Caco-2 (cell line): ENCODE measurements around the gene PSMD13. TPM values are rescaled to one million over a fixed set of nuclear protein-coding genes. Genes with fewer than 3 reads are reported as not detected.

Experiments
- BruUV-seq: library from RNA; stranded (reverse); fragments of 400-500 nt; replicated peaks from 2 replicates; lab custom pipeline; 2021; lab: Mats Ljungman, UMichigan
- CTCF ChIA-PET: fragments of 300-600 bp; sonication (Branson Sonifier 250); formaldehyde crosslinking; loops from one replicate; lab custom pipeline; 2022; ENCODE audit warnings: antibody characterized with exemption; lab: Charles Lee
- POLR2A ChIA-PET: fragments of 300-600 bp; sonication (Branson Sonifier 250); formaldehyde crosslinking; loops from one replicate; lab custom pipeline; 2022; ENCODE audit warnings: antibody characterized with exemption; lab: Charles Lee
- DNase-seq, 2 experiments: peaks; one replicate each; pipeline versions ENCODE4 v3.0.0 to v3.0.0-alpha.2; 2020 to 2022
- H3K27me3 ChIP-seq: replicated peaks from 2 replicates; pipeline ENCODE4 v1.6.0; 2011; ENCODE audit warnings: low read length; ENCODE audit not compliant: control insufficient read depth, insufficient read depth
- H3K36me3 ChIP-seq: 2 replicates; pipeline ENCODE4 v1.5.1; 2011; ENCODE audit warnings: low read length; ENCODE audit not compliant: control insufficient read depth, insufficient read depth
- H3K4me1 ChIP-seq: fragments of 250-450 bp; sonication (Bioruptor Pico); 2 replicates; pipeline ENCODE4 v1.5.1; 2020; ENCODE audit warnings: mild to moderate bottlenecking
- H3K4me3 ChIP-seq: 2 replicates; pipeline ENCODE4 v1.5.1; 2011; ENCODE audit warnings: low read depth, mild to moderate bottlenecking, control low read depth, low read length
- H3K9me3 ChIP-seq: fragments of 250-450 bp; sonication (Bioruptor Pico); 2 replicates; pipeline ENCODE4 v1.5.1; 2020; ENCODE audit warnings: mild to moderate bottlenecking, moderate library complexity
- H3K27ac Mint-ChIP-seq: one replicate; pipeline ENCODE4 v1.8.0; 2022; ENCODE audit warnings: mixed read lengths; ENCODE audit not compliant: unreplicated experiment
- H3K27me3 Mint-ChIP-seq: one replicate; pipeline ENCODE4 v1.8.0; 2022; ENCODE audit warnings: mixed read lengths; ENCODE audit not compliant: insufficient read depth, unreplicated experiment
- H3K36me3 Mint-ChIP-seq: one replicate; pipeline ENCODE4 v1.8.0; 2022; ENCODE audit warnings: mild to moderate bottlenecking, mixed read lengths; ENCODE audit not compliant: insufficient read depth, unreplicated experiment
- H3K4me1 Mint-ChIP-seq: one replicate; pipeline ENCODE4 v1.8.0; 2022; ENCODE audit warnings: low read depth, mixed read lengths; ENCODE audit not compliant: unreplicated experiment
- H3K4me3 Mint-ChIP-seq: one replicate; pipeline ENCODE4 v1.8.0; 2022; ENCODE audit warnings: mild to moderate bottlenecking, moderate library complexity, mixed read lengths; ENCODE audit not compliant: unreplicated experiment
- H3K9me3 Mint-ChIP-seq: one replicate; pipeline ENCODE4 v1.8.0; 2022; ENCODE audit warnings: mixed read lengths; ENCODE audit not compliant: unreplicated experiment
- CTCF ChIP-seq, 2 experiments: fragments of 200-600 bp in 1 of 2; IDR thresholded peaks; 1 replicate in 1 of 2; 2 replicates in 1 of 2; pipeline versions ENCODE4 v1.5.1 to v1.8.0; 2011 to 2022; ENCODE audit warnings: antibody characterized with exemption in 1 of 2, control low read depth in 1 of 2, inconsistent platforms in 1 of 2, low read depth in 1 of 2, low read length in 1 of 2, mild to moderate bottlenecking in 1 of 2, moderate library complexity in 1 of 2; ENCODE audit not compliant: insufficient read depth in 1 of 2, severe bottlenecking in 1 of 2, unreplicated experiment in 1 of 2
- intact Hi-C: fragments of 100-400 bp; cut with micrococcal nuclease; formaldehyde crosslinking; loops from one replicate; pipeline ENCODE4 v1.10.0; 2022; ENCODE audit not compliant: unreplicated experiment
- total RNA-seq: library from RNA; stranded (reverse); gene quantifications from 2 replicates; pipeline ENCODE4 v1.2.3, GENCODE V29; 2022

PSMD13 gene
- total RNA-seq, 1 experiment from 2014 or later, result 172 TPM

GRCh38 chr11:279966-280705, 43.4 kb downstream of the PSMD13 start:
- peaks cover 26% of the 10 kb centered on the region for H3K27me3 Mint-ChIP-seq

GRCh38 chr11:280706-281485, 44.1 kb downstream of the PSMD13 start:
- peaks cover 26% of the 10 kb centered on the region for H3K27me3 Mint-ChIP-seq
- H3K4me1 Mint-ChIP-seq, result no peaks in the 10 kb centered on the region
- H3K4me3 Mint-ChIP-seq, result peak overlapping the region; percentile 67
- BruUV-seq, result no TSS peak
- no peak for TF ChIP-seq CTCF (IDR thresholded peaks at IDR 0.05; ENCODE audit: insufficient read depth in 1 of 2, low read depth in 1 of 2, low read length in 1 of 2, severe bottlenecking in 1 of 2, unreplicated experiment in 1 of 2)
- H3K9me3 ChIP-seq, result no peaks in the 10 kb centered on the region
- peaks cover 17% of the 10 kb centered on the region for H3K4me1 ChIP-seq
- no peak overlapping the region for H3K27ac Mint-ChIP-seq
- no peaks in the 10 kb centered on the region for H3K36me3 ChIP-seq
- DNase-seq, result peak in 1 of 2 experiments; percentile 36
- H3K9me3 Mint-ChIP-seq, result no peaks in the 10 kb centered on the region
- POLR2A ChIA-PET, result no interaction called here
- peaks cover 5% of the 10 kb centered on the region for H3K36me3 Mint-ChIP-seq
- peaks cover 5% of the 10 kb centered on the region for H3K27me3 ChIP-seq
- CTCF ChIA-PET, result interaction anchor here (0.8 to 1.6 kb wide), 4 partner anchors 28 to 168 kb away, joined by 3 to 4 read pairs (median 3); no protein-coding TSS in a partner anchor
- H3K4me3 ChIP-seq, result peak overlapping the region; percentile 47
- intact Hi-C loops, result no loop called here

More at GRCh38 chr11:279966-280705, 43.4 kb downstream of the PSMD13 start:
- Histone ChIP-seq H3K27me3 (peaks cover 5% of the 10 kb centered on the region), H3K4me1 (peaks cover 17% of the 10 kb centered on the region), H3K4me3 (peak overlapping the region; percentile 47), H3K9me3 (no peaks in the 10 kb centered on the region), H3K36me3 (no peaks in the 10 kb centered on the region)
- TF ChIP-seq CTCF (IDR thresholded peaks at IDR 0.05; ENCODE audit: insufficient read depth in 1 of 2, low read depth in 1 of 2, low read length in 1 of 2, severe bottlenecking in 1 of 2, unreplicated experiment in 1 of 2), result no peak
- Mint-ChIP-seq H3K4me3 (peak overlapping the region; percentile 67), H3K36me3 (peaks cover 5% of the 10 kb centered on the region), H3K27ac (no peak overlapping the region), H3K9me3 (no peaks in the 10 kb centered on the region), H3K4me1 (no peaks in the 10 kb centered on the region)
- CTCF ChIA-PET, result interaction anchor here (0.6 to 1.6 kb wide), 4 partner anchors 12 to 168 kb away, joined by 3 to 4 read pairs (median 3); no protein-coding TSS in a partner anchor
- intact Hi-C loops, result no loop called here
- POLR2A ChIA-PET, result no interaction called here
- no TSS peak for BruUV-seq
- peak; percentile 47 to 51 for DNase-seq

- Mint-ChIP-seq H3K27ac (no peak overlapping the region), H3K27me3 (peaks cover 26% of the 10 kb centered on the region), H3K9me3 (no peaks in the 10 kb centered on the region), H3K4me3 (peak overlapping the region; percentile 67), H3K36me3 (peaks cover 5% of the 10 kb centered on the region), H3K4me1 (no peaks in the 10 kb centered on the region)
- Histone ChIP-seq H3K36me3 (no peaks in the 10 kb centered on the region), H3K4me1 (peaks cover 17% of the 10 kb centered on the region), H3K9me3 (no peaks in the 10 kb centered on the region), H3K4me3 (peak overlapping the region; percentile 47), H3K27me3 (peaks cover 5% of the 10 kb centered on the region)
- POLR2A ChIA-PET, result interaction anchor here (1.3 kb wide), 1 partner anchor 75 kb away, joined by 8 read pairs; the partner anchor contains the start of gene BET1L
- intact Hi-C loops, result no loop called here
- CTCF ChIA-PET, result interaction anchor here (0.6 to 1.6 kb wide), 5 partner anchors 9 to 74 kb away, joined by 3 to 4 read pairs (median 3); no protein-coding TSS in a partner anchor
- no peak for TF ChIP-seq CTCF (IDR thresholded peaks at IDR 0.05; ENCODE audit: insufficient read depth in 1 of 2, low read depth in 1 of 2, low read length in 1 of 2, severe bottlenecking in 1 of 2, unreplicated experiment in 1 of 2)
- no TSS peak for BruUV-seq
- DNase-seq, result peak in 1 of 2 experiments; percentile 31
These were observed 44.8 kb downstream of the PSMD13 start for GRCh38 chr11:281486-282161.
